Mammary epithelial cell (primary cell): Measurements from ENCODE around the gene PELO.

Experiments
- CTCF ChIP-seq, 2 donors: IDR thresholded peaks in 1 of 2; conservative IDR thresholded peaks in 1 of 2; 2 replicates each; pipeline ENCODE4 v1.5.1; 2011 to 2012; ENCODE audit warnings: inconsistent platforms in 2 of 2, low read length in 2 of 2, mild to moderate bottlenecking in 2 of 2, control low read depth in 1 of 2, low read depth in 1 of 2; ENCODE audit not compliant: insufficient read depth in 1 of 2; ENCODE audit errors: extremely low read depth in 1 of 2
- EZH2 ChIP-seq: IDR thresholded peaks from 2 replicates; pipeline ENCODE4 v1.6.1; 2012; ENCODE audit warnings: low read length, inconsistent platforms, borderline replicate concordance

- no peak for TF ChIP-seq EZH2
- TF ChIP-seq CTCF (conservative IDR thresholded peaks at IDR 0.05 in 1 of 2, IDR thresholded peaks at IDR 0.05 in 1 of 2; ENCODE audit: extremely low read depth in 1 of 2, insufficient read depth in 1 of 2, low read depth in 1 of 2, low read length in 2 of 2) = no peak
Measured at GRCh38 chr5:52771343-52772039, 16.2 kb upstream of the PELO start.
